Measurements from ENCODE around the gene MYH3. TPM values are rescaled to one million over a fixed set of nuclear protein-coding genes. Genes with fewer than 3 reads are reported as not detected.

Gene MYH3
- total RNA-seq, 1 experiment from 2014 or later = 0.57 TPM

GRCh38 chr17:10631701-10632100, 25.4 kb downstream of the MYH3 start:
- H3K4me1 ChIP-seq = no peaks in the 10 kb centered on the region
- H3K9me3 ChIP-seq (replicated peaks) = no peaks in the 10 kb centered on the region
- DNase-seq = no peak
- H3K27ac ChIP-seq = no peak overlapping the region
- no peaks in the 10 kb centered on the region for H3K36me3 ChIP-seq
- no peak overlapping the region for H3K4me3 ChIP-seq
- no peaks in the 10 kb centered on the region for H3K27me3 ChIP-seq

DNA sequence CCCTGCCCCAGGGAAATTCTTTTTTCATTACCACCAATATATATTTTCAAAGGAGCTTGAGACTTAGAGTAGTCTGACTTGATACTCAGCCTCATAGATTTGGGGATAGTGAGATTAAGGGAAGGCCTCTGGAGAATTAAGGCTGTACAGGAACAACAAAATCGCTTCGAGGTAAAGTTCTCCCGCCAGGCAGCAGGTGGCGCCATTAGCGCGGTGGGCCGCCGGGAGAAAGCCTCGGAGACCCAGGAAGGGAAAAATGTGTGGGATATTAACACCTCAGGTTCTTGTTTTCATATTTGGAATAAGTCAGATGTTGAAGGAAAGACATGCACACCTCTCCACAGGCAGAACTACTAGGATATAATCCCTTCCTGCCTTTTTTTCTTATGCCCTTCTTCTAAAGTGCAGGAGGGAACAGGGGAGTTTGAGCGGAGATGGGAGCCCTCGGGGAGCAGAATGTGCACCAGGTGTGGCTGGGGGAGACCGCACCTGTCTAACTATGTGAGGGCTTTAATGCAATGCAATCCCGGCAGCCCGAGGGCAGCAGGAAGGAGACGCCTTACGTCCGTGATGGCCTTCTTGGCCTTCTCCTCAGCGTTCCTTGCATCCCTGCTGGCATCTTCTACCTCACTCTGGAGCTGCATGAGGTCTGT, 25.9 kb downstream of the MYH3 start:
- Histone ChIP-seq H3K4me3 (no peak overlapping the region), H3K9me3 (replicated peaks) (no peaks in the 10 kb centered on the region), H3K36me3 (no peaks in the 10 kb centered on the region), H3K4me1 (no peaks in the 10 kb centered on the region), H3K27me3 (no peaks in the 10 kb centered on the region), H3K27ac (no peak overlapping the region)
- peak in 1 of 2 experiments; percentile 56 for DNase-seq

GRCh38 chr17:10629706-10630105, 27.4 kb downstream of the MYH3 start:
- H3K4me3 ChIP-seq = no peak overlapping the region
- no peak overlapping the region for H3K27ac ChIP-seq
- peaks cover 7% of the 10 kb centered on the region for H3K4me1 ChIP-seq
- DNase-seq = no peak
- no peaks in the 10 kb centered on the region for H3K27me3 ChIP-seq
- no peaks in the 10 kb centered on the region for H3K9me3 ChIP-seq (replicated peaks)
- H3K36me3 ChIP-seq = no peaks in the 10 kb centered on the region

DNA sequence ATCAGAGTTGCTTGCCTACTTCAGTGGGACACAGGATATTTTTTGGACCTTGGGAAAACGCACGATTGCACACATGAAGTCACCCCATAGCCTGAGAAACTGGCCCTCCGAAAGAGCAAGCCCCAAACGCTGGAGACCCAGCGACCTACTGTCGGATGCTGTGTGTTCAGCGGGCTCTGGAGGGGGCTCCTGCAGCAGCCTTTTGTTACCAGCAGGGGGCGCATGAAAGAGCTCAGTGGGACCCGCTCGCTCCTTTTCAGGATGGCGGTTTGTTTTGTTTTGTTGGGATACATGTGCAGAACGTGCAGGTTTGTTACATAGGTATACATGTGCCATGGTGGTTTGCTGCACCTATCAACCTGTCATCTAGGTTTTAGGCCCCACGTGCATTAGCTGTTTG, 28.4 kb downstream of the MYH3 start:
- Histone ChIP-seq H3K27ac (no peak overlapping the region), H3K4me3 (no peak overlapping the region), H3K27me3 (no peaks in the 10 kb centered on the region)

DNA sequence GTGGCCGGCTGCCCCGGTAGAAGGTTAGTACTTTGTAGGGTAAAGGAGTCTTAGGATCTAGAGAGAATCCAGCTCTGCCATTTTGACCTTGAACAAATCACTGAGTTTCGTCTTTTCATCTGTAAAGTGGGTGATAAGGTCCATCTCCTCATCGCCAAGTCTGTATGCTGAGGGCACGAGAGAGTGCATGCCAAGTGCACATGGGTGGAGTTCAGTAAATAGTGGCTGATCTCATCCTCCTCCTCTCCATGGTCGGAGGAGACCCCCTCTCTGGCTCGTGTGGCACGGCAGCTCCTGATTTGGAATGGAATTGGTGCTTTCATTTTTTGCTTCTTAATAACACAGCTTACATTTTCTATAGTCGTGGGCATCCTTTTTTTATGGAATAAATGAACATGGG, 30.7 kb downstream of the MYH3 start:
- H3K27ac ChIP-seq = no peak overlapping the region

More for the DNA sequence above, 28.4 kb downstream of the MYH3 start:
- no peak for DNase-seq
- H3K9me3 ChIP-seq (replicated peaks) = no peaks in the 10 kb centered on the region
- H3K4me1 ChIP-seq = peaks cover 16% of the 10 kb centered on the region
- no peaks in the 10 kb centered on the region for H3K36me3 ChIP-seq

GRCh38 chr17:10624969-10625368, 32.1 kb downstream of the MYH3 start:
- Histone ChIP-seq H3K36me3 (no peaks in the 10 kb centered on the region), H3K4me3 (no peak overlapping the region), H3K27ac (peak overlapping the region; percentile 59), H3K27me3 (no peaks in the 10 kb centered on the region), H3K9me3 (replicated peaks) (no peaks in the 10 kb centered on the region), H3K4me1 (peaks cover 22% of the 10 kb centered on the region)
- peak; percentile 81 to 83 for DNase-seq

More for the DNA sequence above, 30.7 kb downstream of the MYH3 start:
- no peaks in the 10 kb centered on the region for H3K27me3 ChIP-seq
- DNase-seq = no peak
- no peaks in the 10 kb centered on the region for H3K36me3 ChIP-seq
- H3K4me1 ChIP-seq = peaks cover 22% of the 10 kb centered on the region
- no peak overlapping the region for H3K4me3 ChIP-seq
- H3K9me3 ChIP-seq (replicated peaks) = no peaks in the 10 kb centered on the region

- no peaks in the 10 kb centered on the region for H3K27me3 ChIP-seq
- no peak overlapping the region for H3K4me3 ChIP-seq
- H3K4me1 ChIP-seq = peaks cover 22% of the 10 kb centered on the region
- H3K9me3 ChIP-seq (replicated peaks) = no peaks in the 10 kb centered on the region
- no peak for DNase-seq
- H3K36me3 ChIP-seq = no peaks in the 10 kb centered on the region
- no peak overlapping the region; the same call in 1 of the 2 replicates for H3K27ac ChIP-seq
These were observed 33.3 kb downstream of the MYH3 start for GRCh38 chr17:10623737-10624338.

DNA sequence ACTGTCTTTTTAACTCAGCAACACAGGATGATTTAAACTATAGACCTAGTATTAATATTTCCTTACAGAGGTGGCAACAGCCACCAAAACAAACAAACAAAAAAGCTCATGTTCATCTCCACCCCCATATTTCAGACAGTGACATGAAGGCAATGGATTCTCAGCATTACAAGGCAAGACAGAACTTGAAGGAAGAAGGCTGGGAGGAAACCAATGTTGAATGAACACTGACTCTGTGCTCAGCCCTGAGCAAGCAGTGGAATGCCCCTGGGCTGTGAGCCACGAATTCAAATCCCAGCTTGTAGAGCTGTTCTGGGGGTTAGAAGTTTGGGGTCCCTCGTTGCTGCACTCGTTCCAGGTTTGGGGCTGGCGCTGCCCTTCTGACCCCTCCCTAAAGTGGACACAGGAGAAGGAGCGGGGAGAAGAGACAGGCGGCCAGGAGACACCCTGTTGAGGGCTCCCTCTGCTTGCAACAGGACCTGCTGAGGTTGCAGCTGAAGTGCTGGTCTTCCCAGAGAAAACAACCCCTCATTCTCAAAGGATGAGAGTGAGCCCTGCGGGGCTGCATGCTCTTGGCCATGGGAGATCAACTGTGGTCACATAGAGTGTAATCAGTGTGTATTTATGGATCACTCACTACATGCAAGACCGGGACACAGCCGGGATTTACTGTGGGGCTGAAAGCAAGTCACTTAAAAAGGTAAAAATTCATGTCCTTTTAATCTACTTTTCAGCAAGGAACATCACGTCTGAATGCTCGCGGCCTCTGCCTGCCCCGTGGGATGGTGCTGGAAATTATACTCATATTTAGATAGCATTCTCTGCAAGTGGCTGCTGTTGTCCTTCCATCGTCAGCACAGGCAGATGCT, 34.3 kb downstream of the MYH3 start:
- no peaks in the 10 kb centered on the region for H3K36me3 ChIP-seq
- no peaks in the 10 kb centered on the region for H3K27me3 ChIP-seq
- no peaks in the 10 kb centered on the region for H3K9me3 ChIP-seq (replicated peaks)
- no peak overlapping the region for H3K4me3 ChIP-seq
- H3K4me1 ChIP-seq = peaks cover 22% of the 10 kb centered on the region
- H3K27ac ChIP-seq = no peak overlapping the region
- DNase-seq = no peak

DNA sequence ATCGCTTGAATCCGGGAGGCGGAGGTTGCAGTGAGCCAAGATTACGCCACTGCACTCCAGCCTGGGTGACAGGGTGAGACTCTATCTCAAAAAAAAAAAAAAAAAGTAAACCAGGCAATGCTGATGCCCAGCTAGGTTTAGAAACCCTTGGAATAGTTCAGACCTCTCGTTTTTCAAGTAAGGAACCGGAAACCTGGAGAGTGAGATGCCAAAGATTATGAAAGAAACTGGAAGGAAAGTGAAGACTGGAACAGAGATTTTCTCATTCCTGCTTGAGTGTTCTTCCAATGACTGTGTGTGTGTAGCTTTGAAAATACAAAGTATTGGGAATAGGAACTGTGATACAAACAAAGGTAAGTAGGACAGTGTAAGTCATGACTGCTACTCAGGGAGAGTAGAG, 35.7 kb downstream of the MYH3 start:
- H3K4me1 ChIP-seq = peaks cover 22% of the 10 kb centered on the region
- no peaks in the 10 kb centered on the region for H3K27me3 ChIP-seq
- H3K4me3 ChIP-seq = no peak overlapping the region
- H3K9me3 ChIP-seq (replicated peaks) = no peaks in the 10 kb centered on the region
- no peaks in the 10 kb centered on the region for H3K36me3 ChIP-seq
- H3K27ac ChIP-seq = no peak overlapping the region
- DNase-seq = no peak

GRCh38 chr17:10620823-10621222, 36.3 kb downstream of the MYH3 start:
- H3K4me1 ChIP-seq = peaks cover 22% of the 10 kb centered on the region
- H3K27ac ChIP-seq = no peak overlapping the region
- no peaks in the 10 kb centered on the region for H3K9me3 ChIP-seq (replicated peaks)
- no peaks in the 10 kb centered on the region for H3K27me3 ChIP-seq
- DNase-seq = no peak
- no peaks in the 10 kb centered on the region for H3K36me3 ChIP-seq
- H3K4me3 ChIP-seq = no peak overlapping the region

DNA sequence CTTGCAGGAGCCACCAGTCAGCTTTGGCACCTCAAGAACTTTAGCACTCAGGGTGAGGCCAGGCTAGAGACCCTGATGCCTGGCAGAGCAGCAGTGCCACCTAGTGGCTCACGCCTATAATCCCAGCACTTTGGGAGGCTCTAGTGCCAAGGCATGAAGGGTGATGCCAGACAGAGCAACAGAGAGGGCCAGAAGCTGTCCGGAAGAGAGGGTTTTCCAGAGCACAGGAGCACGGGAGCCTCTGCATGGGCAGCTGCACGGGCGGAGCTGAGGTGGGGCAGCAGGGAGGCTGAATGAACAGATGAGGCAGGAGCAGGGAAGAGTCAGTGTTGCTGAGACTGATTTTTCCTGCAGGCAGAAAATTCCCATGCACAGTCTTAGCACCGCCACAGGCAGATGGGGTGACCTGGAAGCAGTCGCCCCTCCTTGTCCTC, 38.9 kb downstream of the MYH3 start:
- H3K27ac ChIP-seq = no peak overlapping the region
- DNase-seq = peak; percentile 66 to 85

DNA sequence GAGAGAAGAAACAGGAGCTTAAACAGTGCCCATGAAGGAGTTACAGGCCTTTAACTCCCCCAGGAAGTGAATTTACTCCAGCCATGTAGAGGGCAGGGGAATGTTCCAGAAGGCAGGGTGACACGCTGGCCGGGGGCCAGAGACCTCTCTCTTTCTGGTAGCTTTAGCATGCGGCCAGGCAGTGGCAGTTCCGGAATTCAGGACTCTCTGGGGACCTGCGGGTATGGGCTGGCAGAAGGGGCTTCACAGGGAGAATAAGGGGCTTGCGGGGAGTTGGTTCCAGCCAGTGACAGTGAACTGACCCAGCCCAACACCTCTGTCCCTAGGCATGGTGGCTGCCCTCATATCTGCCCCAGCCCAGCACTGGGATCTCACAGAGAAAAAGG, 40.0 kb downstream of the MYH3 start:
- peaks cover 20% of the 10 kb centered on the region for H3K4me1 ChIP-seq
- H3K9me3 ChIP-seq (replicated peaks) = no peaks in the 10 kb centered on the region
- no peak overlapping the region for H3K27ac ChIP-seq
- no peak for DNase-seq
- H3K4me3 ChIP-seq = no peak overlapping the region
- H3K27me3 ChIP-seq = no peaks in the 10 kb centered on the region
- no peaks in the 10 kb centered on the region for H3K36me3 ChIP-seq

More for the DNA sequence above, 38.9 kb downstream of the MYH3 start:
- H3K4me1 ChIP-seq = peaks cover 12% of the 10 kb centered on the region
- no peak overlapping the region for H3K4me3 ChIP-seq
- no peaks in the 10 kb centered on the region for H3K36me3 ChIP-seq
- no peaks in the 10 kb centered on the region for H3K27me3 ChIP-seq
- H3K9me3 ChIP-seq (replicated peaks) = no peaks in the 10 kb centered on the region

DNA sequence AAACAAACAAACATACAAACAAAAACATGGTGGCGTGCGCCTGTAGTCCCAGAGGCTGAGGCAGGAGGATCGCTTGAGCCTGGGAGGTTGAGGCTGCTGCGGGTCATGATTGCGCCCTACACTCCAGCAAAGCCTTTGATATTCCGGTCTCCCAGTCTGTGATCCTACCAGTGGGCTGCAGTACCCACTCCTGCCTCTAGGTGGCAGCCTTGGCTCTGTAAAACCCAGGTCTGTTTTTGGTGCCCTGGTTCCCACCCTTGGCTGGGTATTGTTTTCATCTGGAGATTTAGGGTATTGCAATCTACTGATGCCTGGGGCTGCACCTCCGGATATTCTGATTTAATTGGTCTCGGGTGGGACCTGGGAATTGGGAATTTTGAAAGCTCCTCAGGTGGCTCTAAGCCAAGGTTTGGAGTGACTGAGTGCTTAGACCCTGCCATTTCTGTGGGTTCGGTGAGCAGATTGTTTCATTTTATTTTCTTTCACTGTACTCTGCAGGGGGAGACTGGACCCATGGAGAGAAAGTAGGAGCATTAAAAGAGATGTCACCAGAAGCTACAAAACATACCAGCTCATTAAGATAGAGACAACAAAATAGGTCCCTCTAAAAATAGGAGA, 40.5 kb downstream of the MYH3 start:
- DNase-seq = peak; percentile 74 to 87
- Histone ChIP-seq H3K27ac (no peak overlapping the region), H3K36me3 (no peaks in the 10 kb centered on the region), H3K27me3 (no peaks in the 10 kb centered on the region), H3K4me1 (peaks cover 20% of the 10 kb centered on the region), H3K4me3 (no peak overlapping the region), H3K9me3 (replicated peaks) (no peaks in the 10 kb centered on the region)

DNA sequence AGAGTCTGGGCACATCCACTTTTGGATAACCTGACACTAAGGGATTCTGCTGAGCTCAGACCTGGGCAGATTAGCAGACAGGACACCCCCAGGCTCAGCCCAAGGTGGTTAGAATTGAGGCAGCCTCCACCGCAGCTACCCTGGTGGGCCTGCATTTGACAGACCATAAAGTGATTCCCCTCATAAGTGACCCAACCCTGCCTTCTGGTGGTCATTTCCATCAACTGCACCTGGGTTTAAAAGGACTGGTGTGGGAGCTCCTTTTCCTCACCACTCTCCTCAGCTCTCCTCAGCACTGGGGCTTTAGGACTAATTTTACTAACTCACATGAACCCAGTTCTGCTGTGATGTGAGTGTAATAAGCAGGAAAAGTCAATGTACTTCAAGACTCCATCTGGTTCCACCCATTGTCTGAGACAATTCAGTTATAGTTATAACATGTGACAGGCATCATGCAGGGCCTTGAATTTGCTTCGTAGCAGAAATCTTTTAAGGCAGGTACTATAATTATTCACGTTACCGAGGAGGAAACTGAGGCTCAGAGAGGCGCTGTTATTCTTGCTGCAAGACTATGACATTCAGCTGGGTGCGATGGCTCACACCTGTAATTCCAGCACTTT, 42.5 kb downstream of the MYH3 start:
- DNase-seq = peak; percentile 58 to 83
- no peaks in the 10 kb centered on the region for H3K9me3 ChIP-seq (replicated peaks)
- H3K27ac ChIP-seq = no peak overlapping the region
- H3K4me1 ChIP-seq = peaks cover 20% of the 10 kb centered on the region
- H3K27me3 ChIP-seq = no peaks in the 10 kb centered on the region
- no peaks in the 10 kb centered on the region for H3K36me3 ChIP-seq
- no peak overlapping the region for H3K4me3 ChIP-seq
